RPMI7951 (cell line): ENCODE data around the gene PKP1. TPM values are rescaled to one million over a fixed set of nuclear protein-coding genes. Genes with fewer than 3 reads are reported as not detected.

ENCODE experiments used
- DNase-seq: peaks from one replicate; pipeline ENCODE4 v3.0.0-alpha.2; 2012; ENCODE audit warnings: low read depth
- total RNA-seq: library from RNA; depleted of rRNA; stranded (reverse); fragments of >200 nt; shearing (Covaris generic); gene quantifications from 2 replicates; pipeline ENCODE4 v1.2.3, GENCODE V29; 2014; rRNA removed

The PKP1 gene
- total RNA-seq, 1 experiment from 2014 or later: not detected

- DNase-seq: no peak
Observed at GRCh38 chr1:201365251-201365650, 81.9 kb downstream of the PKP1 start.

- no peak for DNase-seq
Observed at GRCh38 chr1:201366696-201367095, 83.4 kb downstream of the PKP1 start.

- DNase-seq: no peak
Observed at GRCh38 chr1:201369209-201369608, 85.9 kb downstream of the PKP1 start.

GRCh38 chr1:201370500-201370899 lies 87.2 kb downstream of the PKP1 start:
- no peak for DNase-seq

GRCh38 chr1:201371276-201371675 lies 88.0 kb downstream of the PKP1 start:
- DNase-seq: no peak

GRCh38 chr1:201371792-201372191 lies 88.5 kb downstream of the PKP1 start:
- DNase-seq: no peak

GRCh38 chr1:201374364-201374763 lies 91.1 kb downstream of the PKP1 start:
- no peak for DNase-seq

- peak; percentile 7 for DNase-seq
Observed at GRCh38 chr1:201375169-201375568, 91.9 kb downstream of the PKP1 start.

GRCh38 chr1:201376107-201376463 lies 92.8 kb downstream of the PKP1 start:
- no peak for DNase-seq

- peak; percentile 10 for DNase-seq
Observed at GRCh38 chr1:201376464-201377374, 93.4 kb downstream of the PKP1 start.

GRCh38 chr1:201377611-201378092 lies 94.3 kb downstream of the PKP1 start, which contains the start of gene TNNT2:
Gene TNNT2, minus strand, starts transcription at chr1:201377680. Its CDS starts 4,426 bp downstream, at chr1:201373254.
- DNase-seq: no peak

- no peak for DNase-seq
Observed at GRCh38 chr1:201378804-201379203, 95.5 kb downstream of the PKP1 start.

- no peak for DNase-seq
Observed at GRCh38 chr1:201379733-201380242, 96.5 kb downstream of the PKP1 start.

- no peak for DNase-seq
Observed at GRCh38 chr1:201381130-201381529, 97.8 kb downstream of the PKP1 start.

Other genes starting within 250 kb of the PKP1 start
- not detected in 2 replicates for gene CACNA1S, start 171.1 kb upstream of the PKP1 start, total RNA-seq
- not detected in 2 replicates for gene ASCL5, start 156.3 kb upstream of the PKP1 start, total RNA-seq
- gene TMEM9, start 129.0 kb upstream of the PKP1 start, total RNA-seq: 101 and 107 TPM in 2 replicates
- gene IGFN1, start 92.7 kb upstream of the PKP1 start, total RNA-seq: 1.1 and 3.9 TPM in 2 replicates
- not detected in 2 replicates for gene TNNT2, start 94.2 kb downstream of the PKP1 start, total RNA-seq
- gene LAD1, start 115.8 kb downstream of the PKP1 start, total RNA-seq: not detected in 2 replicates
- 0.10 and 0.24 TPM in 2 replicates for gene TNNI1, start 138.2 kb downstream of the PKP1 start, total RNA-seq
- 6.4 and 15.8 TPM in 2 replicates for gene PHLDA3, start 185.7 kb downstream of the PKP1 start, total RNA-seq
- 292 and 402 TPM in 2 replicates for gene CSRP1, start 223.6 kb downstream of the PKP1 start, total RNA-seq